ENCODE results near the gene RLN3.
"Not testable (repeated sequence)": the region's sequence is repeated elsewhere in the genome, so short reads cannot be mapped to it uniquely, and the experiment has no call there.

Gene RLN3

GRCh38 chr19:14050961-14051360 is 23.0 kb downstream of the RLN3 start:
- DNase-seq; H3K9ac ChIP-seq (ENCODE audit: low read length); H3K79me1 ChIP-seq (replicated peaks; ENCODE audit: low read length, poor library complexity, severe bottlenecking); H4K8ac ChIP-seq (ENCODE audit: low read length); H3K4me3 ChIP-seq (ENCODE audit: insufficient read depth in 1 of 2, low read depth in 1 of 2, low read length in 2 of 2); H2AFZ ChIP-seq (ENCODE audit: low read depth, low read length); H4K91ac ChIP-seq (ENCODE audit: low read length); H3K27me3 ChIP-seq (ENCODE audit: control insufficient read depth in 1 of 2, insufficient read depth in 1 of 2, low read length in 2 of 2); H2AK5ac ChIP-seq (ENCODE audit: low read length, severe bottlenecking); H3K4me1 ChIP-seq (ENCODE audit: control insufficient read depth, insufficient read depth, low read depth, low read length); H3K23ac ChIP-seq (ENCODE audit: low read length in 2 of 2); H2BK120ac ChIP-seq (ENCODE audit: low read depth, low read length); H3K9me3 ChIP-seq (ENCODE audit: control insufficient read depth, low read length); H3K4ac ChIP-seq (ENCODE audit: low read depth in 1 of 2, low read length in 2 of 2); H3K18ac ChIP-seq (ENCODE audit: low read depth in 1 of 2, low read length in 2 of 2); H3K4me2 ChIP-seq (ENCODE audit: low read length, poor library complexity, severe bottlenecking); H2BK12ac ChIP-seq (ENCODE audit: low read length in 2 of 2); H3K27ac ChIP-seq (ENCODE audit: low read length, poor library complexity, severe bottlenecking); H2BK5ac ChIP-seq (ENCODE audit: low read depth, low read length, poor library complexity, severe bottlenecking); H3K14ac ChIP-seq (ENCODE audit: low read length in 2 of 2); H2BK15ac ChIP-seq (ENCODE audit: low read depth, poor library complexity, severe bottlenecking): not testable (repeated sequence)
- WGBS = 90% methylated on average over 10 of the region's 11 CpGs
- peaks cover 0 to 19% of the 10 kb centered on the region in 2 experiments for H3K36me3 ChIP-seq (ENCODE audit: control insufficient read depth in 1 of 2, insufficient read depth in 2 of 2, low read depth in 1 of 2, low read length in 2 of 2)

GRCh38 chr19:14051980-14052379 is 24.0 kb downstream of the RLN3 start:
- H3K27me3 ChIP-seq (ENCODE audit: control insufficient read depth in 1 of 2, insufficient read depth in 1 of 2, low read length in 2 of 2) = peaks cover 4 to 18% of the 10 kb centered on the region in 2 experiments
- no peak overlapping the region for H4K8ac ChIP-seq (ENCODE audit: low read length)
- no peak overlapping the region for H3K4me3 ChIP-seq (ENCODE audit: insufficient read depth in 1 of 2, low read depth in 1 of 2, low read length in 2 of 2)
- peaks cover 2% of the 10 kb centered on the region for H3K4me1 ChIP-seq (ENCODE audit: control insufficient read depth, insufficient read depth, low read depth, low read length)
- no peaks in the 10 kb centered on the region for H3K79me1 ChIP-seq (replicated peaks; ENCODE audit: low read length, poor library complexity, severe bottlenecking)
- H2BK15ac ChIP-seq (ENCODE audit: low read depth, poor library complexity, severe bottlenecking) = no peak overlapping the region
- H3K27ac ChIP-seq (ENCODE audit: low read length, poor library complexity, severe bottlenecking) = no peak overlapping the region
- DNase-seq = no peak
- H2AFZ ChIP-seq (ENCODE audit: low read depth, low read length) = no peak overlapping the region
- H3K14ac ChIP-seq (ENCODE audit: low read length in 2 of 2) = no peak overlapping the region
- no peak overlapping the region for H2BK120ac ChIP-seq (ENCODE audit: low read depth, low read length)
- no peak overlapping the region for H3K9ac ChIP-seq (ENCODE audit: low read length)
- peaks cover 3% of the 10 kb centered on the region for H3K9me3 ChIP-seq (ENCODE audit: control insufficient read depth, low read length)
- no peak overlapping the region for H3K23ac ChIP-seq (ENCODE audit: low read length in 2 of 2)
- H3K4ac ChIP-seq (ENCODE audit: low read depth in 1 of 2, low read length in 2 of 2) = no peak overlapping the region
- H2AK5ac ChIP-seq (ENCODE audit: low read length, severe bottlenecking) = no peak overlapping the region
- H3K18ac ChIP-seq (ENCODE audit: low read depth in 1 of 2, low read length in 2 of 2) = no peak overlapping the region
- no peak overlapping the region for H2BK5ac ChIP-seq (ENCODE audit: low read depth, low read length, poor library complexity, severe bottlenecking)
- H2BK12ac ChIP-seq (ENCODE audit: low read length in 2 of 2) = no peak overlapping the region
- H4K91ac ChIP-seq (ENCODE audit: low read length) = no peak overlapping the region
- peaks cover 0 to 14% of the 10 kb centered on the region in 2 experiments for H3K36me3 ChIP-seq (ENCODE audit: control insufficient read depth in 1 of 2, insufficient read depth in 2 of 2, low read depth in 1 of 2, low read length in 2 of 2)
- WGBS = 89% methylated on average over 9 of the region's 9 CpGs
- no peak overlapping the region for H3K4me2 ChIP-seq (ENCODE audit: low read length, poor library complexity, severe bottlenecking)

- H2BK120ac ChIP-seq (ENCODE audit: low read depth, low read length) = no peak overlapping the region
- no peak overlapping the region for H3K4me2 ChIP-seq (ENCODE audit: low read length, poor library complexity, severe bottlenecking)
- H3K18ac ChIP-seq (ENCODE audit: low read depth in 1 of 2, low read length in 2 of 2) = no peak overlapping the region
- no peaks in the 10 kb centered on the region for H3K79me1 ChIP-seq (replicated peaks; ENCODE audit: low read length, poor library complexity, severe bottlenecking)
- WGBS = 93% methylated on average over 5 of the region's 6 CpGs
- H3K9me3 ChIP-seq (ENCODE audit: control insufficient read depth, low read length) = peaks cover 3% of the 10 kb centered on the region
- H3K4me1 ChIP-seq (ENCODE audit: control insufficient read depth, insufficient read depth, low read depth, low read length) = peaks cover 7% of the 10 kb centered on the region
- no peak overlapping the region for H4K8ac ChIP-seq (ENCODE audit: low read length)
- H3K4me3 ChIP-seq (ENCODE audit: insufficient read depth in 1 of 2, low read depth in 1 of 2, low read length in 2 of 2) = no peak overlapping the region
- H2BK15ac ChIP-seq (ENCODE audit: low read depth, poor library complexity, severe bottlenecking) = no peak overlapping the region
- no peak for DNase-seq
- H2BK5ac ChIP-seq (ENCODE audit: low read depth, low read length, poor library complexity, severe bottlenecking) = no peak overlapping the region
- H3K14ac ChIP-seq (ENCODE audit: low read length in 2 of 2) = no peak overlapping the region
- no peak overlapping the region for H3K27ac ChIP-seq (ENCODE audit: low read length, poor library complexity, severe bottlenecking)
- no peak overlapping the region for H2BK12ac ChIP-seq (ENCODE audit: low read length in 2 of 2)
- H2AFZ ChIP-seq (ENCODE audit: low read depth, low read length) = no peak overlapping the region
- no peak overlapping the region for H3K9ac ChIP-seq (ENCODE audit: low read length)
- H4K91ac ChIP-seq (ENCODE audit: low read length) = no peak overlapping the region
- H3K27me3 ChIP-seq (ENCODE audit: control insufficient read depth in 1 of 2, insufficient read depth in 1 of 2, low read length in 2 of 2) = peaks cover 4 to 18% of the 10 kb centered on the region in 2 experiments
- peaks cover 0 to 14% of the 10 kb centered on the region in 2 experiments for H3K36me3 ChIP-seq (ENCODE audit: control insufficient read depth in 1 of 2, insufficient read depth in 2 of 2, low read depth in 1 of 2, low read length in 2 of 2)
- no peak overlapping the region for H3K23ac ChIP-seq (ENCODE audit: low read length in 2 of 2)
- H3K4ac ChIP-seq (ENCODE audit: low read depth in 1 of 2, low read length in 2 of 2) = no peak overlapping the region
- H2AK5ac ChIP-seq (ENCODE audit: low read length, severe bottlenecking) = no peak overlapping the region
Observed at GRCh38 chr19:14052470-14052869, 24.5 kb downstream of the RLN3 start.

- Histone ChIP-seq H3K79me1 (replicated peaks; ENCODE audit: low read length, poor library complexity, severe bottlenecking) (no peaks in the 10 kb centered on the region), H3K4me1 (ENCODE audit: control insufficient read depth, insufficient read depth, low read depth, low read length) (peaks cover 12% of the 10 kb centered on the region), H4K91ac (ENCODE audit: low read length) (no peak overlapping the region), H3K9ac (ENCODE audit: low read length) (no peak overlapping the region), H2BK120ac (ENCODE audit: low read depth, low read length) (no peak overlapping the region), H2BK5ac (ENCODE audit: low read depth, low read length, poor library complexity, severe bottlenecking) (no peak overlapping the region), H2AK5ac (ENCODE audit: low read length, severe bottlenecking) (no peak overlapping the region), H2BK12ac (ENCODE audit: low read length in 2 of 2) (no peak overlapping the region), H3K27me3 (ENCODE audit: control insufficient read depth in 1 of 2, insufficient read depth in 1 of 2, low read length in 2 of 2) (peaks cover 8 to 22% of the 10 kb centered on the region in 2 experiments), H3K18ac (ENCODE audit: low read depth in 1 of 2, low read length in 2 of 2) (no peak overlapping the region), H2AFZ (ENCODE audit: low read depth, low read length) (no peak overlapping the region), H3K4me2 (ENCODE audit: low read length, poor library complexity, severe bottlenecking) (no peak overlapping the region), H3K14ac (ENCODE audit: low read length in 2 of 2) (no peak overlapping the region), H3K4me3 (ENCODE audit: insufficient read depth in 1 of 2, low read depth in 1 of 2, low read length in 2 of 2) (no peak overlapping the region), H3K23ac (ENCODE audit: low read length in 2 of 2) (no peak overlapping the region), H3K4ac (ENCODE audit: low read depth in 1 of 2, low read length in 2 of 2) (no peak overlapping the region), H3K9me3 (ENCODE audit: control insufficient read depth, low read length) (peaks cover 3% of the 10 kb centered on the region), H4K8ac (ENCODE audit: low read length) (no peak overlapping the region), H2BK15ac (ENCODE audit: low read depth, poor library complexity, severe bottlenecking) (no peak overlapping the region), H3K36me3 (ENCODE audit: control insufficient read depth in 1 of 2, insufficient read depth in 2 of 2, low read depth in 1 of 2, low read length in 2 of 2) (peaks cover 0 to 14% of the 10 kb centered on the region in 2 experiments), H3K27ac (ENCODE audit: low read length, poor library complexity, severe bottlenecking) (no peak overlapping the region)
- WGBS = 90% methylated on average over 3 of the region's 3 CpGs
- no peak for DNase-seq
Observed at GRCh38 chr19:14053032-14053431, 25.1 kb downstream of the RLN3 start.
